H1 (cell line): Measurements from ENCODE around the gene GGA2. TPM values are rescaled to one million over a fixed set of nuclear protein-coding genes. Genes with fewer than 3 reads are reported as not detected.

ENCODE experiments used
- BCL11A ChIP-seq, 2 experiments: IDR thresholded peaks; one replicate each; pipeline ENCODE4 v1.6.1; 2011; ENCODE audit warnings: low read depth in 2 of 2, low read length in 2 of 2, mild to moderate bottlenecking in 2 of 2
- CEBPB ChIP-seq: IDR thresholded peaks from 2 replicates; pipeline ENCODE4 v1.6.1; 2012; ENCODE audit warnings: low read depth, low read length
- CHD7 ChIP-seq: fragments of 300-600 bp; sonication (generic); IDR thresholded peaks from 2 replicates; pipeline ENCODE4 v1.7.1; 2012; ENCODE audit warnings: low read length, moderate library complexity, mild to moderate bottlenecking, inconsistent platforms; ENCODE audit not compliant: insufficient replicate concordance
- MAFK ChIP-seq: IDR thresholded peaks from 2 replicates; pipeline ENCODE4 v1.6.1; 2012; ENCODE audit warnings: low read depth, mild to moderate bottlenecking, improper control_type of control experiment, low read length
- PHF8 ChIP-seq: fragments of 200-600 bp; sonication (generic); conservative IDR thresholded peaks from 2 replicates; pipeline ENCODE4 v1.7.1; 2012; ENCODE audit warnings: low read depth, mild to moderate bottlenecking, inconsistent platforms, low read length, moderate library complexity
- RFX5 ChIP-seq: IDR thresholded peaks from 2 replicates; pipeline ENCODE4 v1.6.1; 2011; ENCODE audit warnings: low read depth, low read length, improper control_type of control experiment, borderline replicate concordance
- TEAD4 ChIP-seq: IDR thresholded peaks from 2 replicates; pipeline ENCODE4 v1.6.1; 2012; ENCODE audit warnings: low read depth, low read length, inconsistent platforms, mixed read lengths
- polyA plus RNA-seq, 7 experiments: library from polyadenylated mRNA; depleted of rRNA in 3 of 7; stranded (reverse) in 5 of 7; unstranded in 2 of 7; fragments of >200 nt in 5 of 7; fragments of 200-250 nt in 2 of 7; gene quantifications; 1 replicate in 5 of 7; 2 replicates in 1 of 7; 4 replicates in 1 of 7; pipeline versions ENCODE4 v1.2.1 to v1.2.3, GENCODE V29; 2011 to 2013; ENCODE audit warnings: missing spikeins in 2 of 7, mixed read lengths in 2 of 7
- total RNA-seq: library from RNA; stranded (reverse); fragmentation: NEBNext Ultra II Directional; extraction: Animal tissue kit (Norgen Biotek cat#: 25700); gene quantifications from 2 replicates; pipeline ENCODE4 v1.2.1, GENCODE V29; 2021

Gene GGA2
- total and polyA plus RNA-seq, 2 of the 8 experiments (the other 6 are each of a cell fraction or from before 2014, with no cell fraction given) = 65.8 to 114 TPM

- no peak for TF ChIP-seq MAFK
- TF ChIP-seq PHF8 = no peak
- no peak for TF ChIP-seq RFX5
- no peak for TF ChIP-seq TEAD4
- no peak for TF ChIP-seq BCL11A (IDR thresholded peaks at IDR 0.05; ENCODE audit: low read depth in 2 of 2, low read length in 2 of 2)
- no peak for TF ChIP-seq CHD7
- no peak for TF ChIP-seq CEBPB
Measured at GRCh38 chr16:23505671-23506605, 4.4 kb downstream of the GGA2 start (continued).
